D341Med (cell line): ENCODE measurements around the gene SASH1.

ENCODE experiments used
- DNase-seq: peaks from one replicate; pipeline ENCODE4 v3.0.0; 2012; ENCODE audit warnings: low spot score

SASH1 gene

GRCh38 chr6:148523551-148523950, 180.9 kb downstream of the SASH1 start:
- no peak for DNase-seq

GRCh38 chr6:148524471-148524882, 181.8 kb downstream of the SASH1 start:
- DNase-seq = no peak

GRCh38 chr6:148524976-148525375, 182.3 kb downstream of the SASH1 start:
- DNase-seq = no peak

GRCh38 chr6:148525453-148525852, 182.8 kb downstream of the SASH1 start:
- DNase-seq = no peak

DNA sequence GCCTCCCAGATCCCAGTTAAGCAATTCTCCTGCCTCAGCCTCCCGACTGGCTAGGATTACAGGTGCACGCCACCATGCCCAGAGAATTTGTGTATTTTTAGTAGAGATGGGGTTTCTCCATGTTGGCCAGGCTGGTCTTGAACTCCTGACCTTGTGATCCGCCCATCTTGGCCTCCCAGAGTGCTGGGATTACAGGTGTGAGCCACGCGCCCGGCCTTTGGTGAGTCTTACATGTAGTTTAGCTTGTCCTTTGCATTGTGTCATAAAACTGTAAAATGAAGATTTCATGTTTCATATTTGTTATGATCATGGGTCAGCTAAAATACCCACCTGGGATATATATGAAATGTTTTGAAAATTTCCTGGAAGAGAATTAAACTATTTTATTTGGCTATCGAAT, 183.5 kb downstream of the SASH1 start:
- DNase-seq = no peak

DNA sequence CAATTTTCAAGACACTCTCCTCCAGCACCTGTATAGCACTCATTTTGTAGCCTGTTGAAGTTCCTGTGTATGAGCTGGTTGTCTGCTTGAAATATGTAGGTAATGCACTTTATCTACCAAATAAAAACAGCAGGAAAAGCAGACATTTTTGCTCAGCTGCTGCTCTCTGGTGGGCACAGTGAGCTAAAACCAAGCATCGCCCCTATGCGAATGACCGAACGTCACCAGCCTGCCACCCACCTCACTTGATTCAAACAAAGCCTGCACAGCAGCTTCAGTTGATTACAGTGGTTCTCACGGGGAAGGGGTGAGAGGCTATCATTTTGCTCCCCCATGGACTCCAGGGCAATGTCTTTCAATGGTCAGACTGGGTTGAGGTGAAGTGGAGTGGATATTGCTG, 185.7 kb downstream of the SASH1 start:
- no peak for DNase-seq

DNA sequence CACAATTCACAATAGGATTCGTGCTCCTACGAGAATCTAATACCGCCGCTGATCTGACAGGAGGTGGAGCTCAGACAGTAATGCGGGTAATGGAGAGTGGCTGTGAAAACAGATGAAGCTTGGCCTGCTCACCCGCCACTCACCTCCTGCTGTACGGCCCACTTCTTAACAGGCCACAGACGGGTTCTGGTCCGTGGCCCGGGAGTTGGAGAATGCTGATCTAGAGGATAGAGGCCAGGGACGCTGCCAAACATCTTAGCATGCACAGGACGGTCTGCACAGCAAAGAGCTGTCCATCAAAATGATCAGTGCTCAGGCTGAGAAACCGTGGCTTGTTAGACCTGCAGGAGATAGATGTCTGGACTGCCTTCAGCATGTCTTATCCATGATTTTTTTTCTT, 186.4 kb downstream of the SASH1 start:
- DNase-seq = no peak

- no peak for DNase-seq
Measured at GRCh38 chr6:148530394-148530953, 187.8 kb downstream of the SASH1 start.

GRCh38 chr6:148530976-148531375, 188.3 kb downstream of the SASH1 start:
- DNase-seq = no peak

DNA sequence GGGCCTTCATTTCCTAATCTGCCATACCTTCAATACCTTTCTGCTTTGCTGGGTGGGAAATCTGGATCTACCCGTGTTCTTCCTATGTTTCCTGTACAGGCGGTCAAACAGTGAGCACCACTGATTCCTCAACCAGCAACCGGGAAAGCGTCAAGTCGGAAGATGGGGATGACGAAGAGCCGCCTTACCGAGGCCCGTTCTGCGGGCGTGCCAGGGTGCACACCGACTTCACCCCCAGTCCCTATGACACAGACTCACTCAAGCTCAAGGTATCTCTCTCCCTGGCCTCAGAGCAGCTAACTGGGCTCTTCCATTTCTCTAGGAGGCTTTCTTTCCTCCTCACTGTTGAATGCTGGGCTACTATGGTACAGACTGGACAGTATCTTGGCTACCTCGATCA, 190.1 kb downstream of the SASH1 start:
- DNase-seq = no peak

DNA sequence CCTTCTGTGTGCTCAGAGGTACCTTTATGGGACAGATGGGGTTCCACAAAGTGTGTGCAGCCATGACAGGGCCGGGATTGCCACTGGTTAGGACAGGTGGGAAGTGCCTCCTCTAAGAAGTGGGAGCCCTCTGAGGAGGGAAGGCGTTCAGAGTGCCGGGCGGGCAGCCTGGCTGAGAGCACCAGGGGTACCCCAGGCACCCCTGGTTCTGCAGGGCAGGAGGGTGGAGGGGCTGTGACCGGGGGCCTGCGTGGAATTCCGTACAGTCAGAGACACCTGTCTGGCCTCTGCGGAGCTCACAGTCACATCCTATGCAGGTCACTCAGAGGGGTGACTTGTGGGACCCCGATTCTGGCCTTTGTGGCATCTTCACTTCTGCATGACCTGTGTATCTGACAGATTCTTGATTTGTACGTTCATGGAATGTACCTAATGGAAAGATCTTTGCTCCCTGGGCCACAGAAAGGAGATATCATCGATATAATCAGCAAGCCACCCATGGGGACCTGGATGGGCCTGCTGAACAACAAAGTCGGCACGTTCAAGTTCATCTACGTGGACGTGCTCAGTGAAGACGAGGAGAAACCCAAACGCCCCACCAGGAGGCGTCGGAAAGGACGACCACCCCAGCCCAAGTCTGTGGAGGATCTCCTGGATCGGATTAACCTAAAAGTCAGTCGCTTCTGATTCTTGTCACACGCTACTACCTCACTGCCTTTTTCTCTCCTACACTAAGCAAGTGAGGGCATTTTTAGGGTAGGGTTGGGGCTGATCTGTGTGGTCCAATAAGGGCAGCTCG, 190.9 kb downstream of the SASH1 start:
- no peak for DNase-seq

- DNase-seq = no peak
Measured at GRCh38 chr6:148534871-148535270, 192.2 kb downstream of the SASH1 start.

DNA sequence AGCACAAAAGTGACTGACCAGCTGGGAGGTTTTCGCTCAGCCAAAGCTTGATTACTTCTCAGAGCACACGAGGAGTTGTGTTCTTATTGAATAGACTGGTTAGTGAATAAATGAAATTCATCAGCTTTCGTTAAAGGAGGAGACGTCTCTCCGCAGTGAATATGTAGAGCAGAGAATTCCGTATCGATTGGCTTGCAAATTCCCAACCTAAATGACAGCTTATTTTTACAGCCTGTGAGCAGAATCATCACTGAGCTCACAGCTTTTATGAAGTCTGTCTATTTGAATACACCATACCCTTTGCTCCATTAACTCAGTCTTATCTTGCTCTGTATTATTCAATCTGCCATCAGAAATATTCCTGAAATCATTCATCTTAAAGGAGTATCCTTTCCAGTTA, 192.7 kb downstream of the SASH1 start:
- DNase-seq = no peak

- no peak for DNase-seq
Measured at GRCh38 chr6:148535976-148536375, 193.3 kb downstream of the SASH1 start.

DNA sequence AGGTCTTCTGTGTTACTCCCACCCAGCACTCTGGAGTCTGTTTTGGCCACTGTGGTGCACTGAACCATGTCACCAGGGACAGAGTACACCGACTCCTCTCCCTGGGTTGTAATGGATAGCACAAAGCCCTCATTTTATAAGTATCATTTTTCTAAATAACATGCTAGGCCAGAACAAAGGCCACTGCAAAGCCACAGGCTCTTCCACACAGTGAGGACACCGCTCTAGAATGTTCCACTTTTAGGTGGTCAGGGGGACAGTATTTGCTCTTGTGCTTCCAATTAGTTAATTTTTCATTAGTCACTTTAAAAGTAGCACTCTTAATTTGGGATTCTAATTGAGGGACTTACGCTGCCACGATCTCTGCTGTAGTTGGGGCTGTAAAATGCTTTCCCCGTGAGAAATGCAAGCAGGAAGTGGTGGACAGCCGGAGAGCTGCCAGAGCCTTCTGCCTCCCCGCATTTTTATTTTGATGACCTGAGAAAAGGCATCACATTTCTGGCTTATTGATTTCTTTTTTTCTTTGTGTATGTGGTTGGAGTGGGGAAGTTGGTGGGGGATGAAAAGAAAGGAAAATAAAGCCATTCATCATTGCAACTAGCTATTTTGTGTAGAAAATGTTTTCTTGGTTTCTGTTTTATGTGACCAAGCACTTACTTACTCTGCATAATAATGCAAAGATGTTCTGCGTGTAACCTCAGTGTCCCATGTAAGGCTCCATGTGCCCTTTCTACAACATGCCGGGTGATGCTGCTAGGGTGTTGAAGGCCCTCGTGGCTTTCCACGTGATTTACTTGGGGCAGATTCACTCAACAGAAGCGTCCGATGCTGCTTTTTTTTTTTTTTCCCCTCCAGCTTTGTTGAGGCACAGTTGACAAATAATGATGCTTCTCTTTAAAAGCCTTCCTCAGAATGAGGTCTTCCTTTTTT, 195.9 kb downstream of the SASH1 start:
- no peak for DNase-seq

DNA sequence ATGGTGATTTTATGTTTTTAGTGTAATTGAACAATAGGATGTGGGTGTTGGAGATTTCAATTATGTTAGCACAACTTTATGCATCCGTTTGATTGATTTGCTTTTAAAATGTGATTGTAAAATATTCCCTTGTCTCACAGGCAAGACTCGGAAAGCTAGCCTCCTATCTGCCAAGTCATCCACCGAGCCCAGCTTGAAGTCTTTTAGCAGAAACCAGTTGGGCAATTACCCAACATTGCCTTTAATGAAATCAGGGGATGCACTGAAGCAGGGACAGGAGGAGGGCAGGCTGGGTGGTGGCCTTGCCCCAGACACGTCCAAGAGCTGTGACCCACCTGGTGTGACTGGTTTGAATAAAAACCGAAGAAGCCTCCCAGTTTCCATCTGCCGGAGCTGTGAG, 200.9 kb downstream of the SASH1 start:
- no peak for DNase-seq

- no peak for DNase-seq
Measured at GRCh38 chr6:148544421-148544820, 201.8 kb downstream of the SASH1 start.

- no peak for DNase-seq
Measured at GRCh38 chr6:148545901-148546300, 203.3 kb downstream of the SASH1 start.

- DNase-seq = no peak
Measured at GRCh38 chr6:148547110-148547509, 204.5 kb downstream of the SASH1 start.

DNA sequence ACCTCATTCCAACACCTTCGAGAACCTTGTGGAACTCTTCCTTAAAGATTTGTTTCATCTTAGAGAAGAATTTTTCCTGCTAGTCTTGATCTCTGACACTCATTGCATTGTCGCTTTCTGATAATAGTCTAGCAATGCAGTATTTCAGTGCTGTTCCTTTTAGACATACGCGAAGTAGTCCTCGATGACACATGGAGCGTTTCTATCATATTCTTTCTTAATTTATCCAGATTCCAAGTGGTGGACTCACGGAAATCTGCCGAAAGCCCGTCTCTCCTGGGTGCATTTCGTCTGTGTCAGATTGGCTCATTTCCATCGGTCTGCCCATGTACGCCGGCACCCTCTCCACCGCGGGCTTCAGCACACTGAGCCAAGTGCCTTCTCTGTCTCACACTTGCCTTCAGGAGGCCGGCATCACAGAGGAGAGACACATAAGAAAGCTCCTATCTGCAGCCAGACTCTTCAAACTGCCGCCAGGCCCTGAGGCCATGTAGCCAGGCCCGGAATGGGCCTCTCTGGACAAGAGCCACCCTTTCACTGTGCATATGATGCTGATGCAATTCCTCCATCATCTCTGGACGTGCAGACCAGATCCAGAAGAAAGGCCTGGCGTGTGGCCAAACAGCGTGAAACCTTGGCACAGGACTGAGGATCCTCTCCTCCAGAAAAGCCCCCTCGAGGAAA, 205.6 kb downstream of the SASH1 start:
- DNase-seq = no peak

DNA sequence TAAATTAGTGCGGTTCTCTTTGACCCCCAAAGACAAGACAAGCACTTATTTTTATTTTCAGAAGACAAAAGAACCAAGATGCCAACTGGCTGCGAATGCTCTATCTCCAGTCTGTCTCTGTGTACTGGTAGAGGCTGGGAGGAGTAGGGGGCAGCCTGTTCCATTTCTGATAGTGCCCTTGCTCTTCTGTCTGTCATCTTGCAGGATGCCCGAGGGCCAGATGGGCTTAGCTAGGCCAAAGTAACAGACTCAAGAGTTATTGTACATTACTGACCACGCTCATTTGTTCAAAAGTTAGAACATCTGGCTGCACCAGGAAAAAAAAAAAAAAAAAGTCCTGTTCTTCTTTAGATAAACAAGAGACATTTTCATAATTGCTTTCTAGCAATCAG, 206.1 kb downstream of the SASH1 start:
- DNase-seq = no peak

- no peak for DNase-seq
Measured at GRCh38 chr6:148550569-148550968, 207.9 kb downstream of the SASH1 start.
